Common myeloid progenitor, CD34-positive (primary cell): Measurements from ENCODE around the gene PTPRN2.

ENCODE experiments used
- CTCF ChIA-PET: fragments of 350-600 bp; sonication (Branson Sonifier 250); formaldehyde crosslinking; loops from one replicate; lab custom pipeline; 2021; ENCODE audit warnings: antibody characterized with exemption; lab: Charles Lee
- POLR2A ChIA-PET: fragments of 350-600 bp; sonication (Branson Sonifier 250); formaldehyde crosslinking; loops from one replicate; lab custom pipeline; 2021; ENCODE audit warnings: antibody characterized with exemption; lab: Charles Lee
- DNase-seq, 3 donors: peaks; one replicate each; pipeline versions ENCODE4 v3.0.0 to v3.0.0-alpha.2; 2013
- H3K27ac ChIP-seq, 2 experiments: 1 replicate in 1 of 2; 2 replicates in 1 of 2; pipeline ENCODE4 v1.7.0; 2013; ENCODE audit warnings: inconsistent platforms in 2 of 2, low read length in 2 of 2, mild to moderate bottlenecking in 2 of 2, low read depth in 1 of 2, moderate library complexity in 1 of 2; ENCODE audit not compliant: severe bottlenecking in 2 of 2, insufficient read depth in 1 of 2, poor library complexity in 1 of 2
- H3K27me3 ChIP-seq, 5 experiments: replicated peaks in 2 of 5; 1 replicate in 3 of 5; 2 replicates in 2 of 5; pipeline versions ENCODE4 v1.6.1 to v1.7.0; 2013; ENCODE audit warnings: low read length in 4 of 5, mild to moderate bottlenecking in 2 of 5, moderate library complexity in 2 of 5, inconsistent platforms in 1 of 5; ENCODE audit not compliant: insufficient read depth in 5 of 5, control insufficient read depth in 4 of 5
- H3K36me3 ChIP-seq, 4 experiments: 1 replicate in 2 of 4; 2 replicates in 2 of 4; pipeline versions ENCODE4 v1.6.1 to v1.7.0; 2013; ENCODE audit warnings: low read length in 3 of 4, control low read depth in 1 of 4, mild to moderate bottlenecking in 1 of 4; ENCODE audit not compliant: control insufficient read depth in 4 of 4, insufficient read depth in 4 of 4
- H3K4me1 ChIP-seq, 4 experiments: 1 replicate in 3 of 4; 2 replicates in 1 of 4; pipeline versions ENCODE4 v1.6.1 to v1.7.1; 2013; ENCODE audit warnings: low read length in 3 of 4, mild to moderate bottlenecking in 3 of 4, control low read depth in 1 of 4, inconsistent platforms in 1 of 4, moderate library complexity in 1 of 4; ENCODE audit not compliant: control insufficient read depth in 4 of 4, insufficient read depth in 4 of 4; ENCODE audit errors: control extremely low read depth in 1 of 4
- H3K4me3 ChIP-seq, 7 experiments: 1 replicate in 4 of 7; 2 replicates in 3 of 7; pipeline versions ENCODE4 v1.5.1 to v1.7.0; 2013; ENCODE audit warnings: mild to moderate bottlenecking in 7 of 7, low read length in 6 of 7, moderate library complexity in 6 of 7, inconsistent platforms in 2 of 7, low read depth in 2 of 7, control low read depth in 1 of 7; ENCODE audit not compliant: insufficient read depth in 4 of 7, control insufficient read depth in 1 of 7; ENCODE audit errors: extremely low read depth in 1 of 7
- H3K9me3 ChIP-seq, 5 experiments: 1 replicate in 4 of 5; 2 replicates in 1 of 5; pipeline versions ENCODE4 v1.6.1 to v1.7.1; 2013; ENCODE audit warnings: low read length in 4 of 5, mild to moderate bottlenecking in 2 of 5, inconsistent platforms in 1 of 5, low read depth in 1 of 5, moderate library complexity in 1 of 5; ENCODE audit not compliant: control insufficient read depth in 4 of 5, insufficient read depth in 2 of 5; ENCODE audit errors: control extremely low read depth in 1 of 5
- WGBS: methylation state at CpG from one replicate; pipeline ENCODE4 v1.1.5; 2013; ENCODE audit not compliant: insufficient coverage; 5-methylcytosine and 5-hydroxymethylcytosine counted together

The PTPRN2 gene

DNA sequence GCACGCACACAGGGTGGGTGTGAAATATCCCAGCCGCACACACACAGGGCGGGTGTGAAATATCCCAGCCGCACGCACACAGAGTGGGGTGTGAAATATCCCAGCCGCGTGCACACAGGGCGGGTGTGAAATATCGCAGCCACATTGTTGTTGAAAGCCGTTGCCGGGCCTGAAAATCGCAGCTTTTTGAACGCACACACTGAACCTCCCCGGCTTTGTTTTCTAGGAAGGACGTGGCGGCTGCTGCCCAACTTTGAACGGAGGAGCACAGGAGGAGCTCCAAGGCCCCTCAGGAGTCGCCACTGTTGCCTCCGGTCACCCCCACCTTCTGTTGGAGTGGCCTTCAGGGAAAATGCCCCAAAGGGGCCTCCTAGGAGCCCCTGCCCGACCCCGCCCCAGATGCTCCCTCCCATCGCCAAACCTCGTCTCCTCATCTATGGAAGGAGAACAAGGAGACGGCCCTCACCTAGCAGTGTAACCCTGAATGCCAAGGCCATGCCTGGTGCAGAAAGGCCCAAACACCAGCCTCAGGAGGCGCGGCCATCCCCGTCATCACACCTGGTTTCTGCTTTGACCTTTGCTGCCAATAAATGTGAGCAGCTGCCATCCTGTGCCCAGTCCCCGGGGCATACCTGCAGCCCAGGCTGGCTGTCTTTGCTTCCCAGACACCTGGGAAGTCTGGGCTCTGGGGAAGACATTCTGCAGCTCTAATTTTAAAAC is 318.6 kb downstream of the PTPRN2 start:
- CTCF ChIA-PET: no interaction called here
- no peak overlapping the region for H3K27ac ChIP-seq
- H3K36me3 ChIP-seq: no peaks in the 10 kb centered on the region
- H3K4me3 ChIP-seq: no peak overlapping the region
- 95% methylated on average over 23 of the region's 28 CpGs for WGBS
- no peak for DNase-seq
- peaks cover 0 to 9% (median 0%) of the 10 kb centered on the region in 5 experiments for H3K9me3 ChIP-seq
- no peaks in the 10 kb centered on the region for H3K4me1 ChIP-seq
- POLR2A ChIA-PET: no interaction called here
- no peaks in the 10 kb centered on the region for H3K27me3 ChIP-seq

DNA sequence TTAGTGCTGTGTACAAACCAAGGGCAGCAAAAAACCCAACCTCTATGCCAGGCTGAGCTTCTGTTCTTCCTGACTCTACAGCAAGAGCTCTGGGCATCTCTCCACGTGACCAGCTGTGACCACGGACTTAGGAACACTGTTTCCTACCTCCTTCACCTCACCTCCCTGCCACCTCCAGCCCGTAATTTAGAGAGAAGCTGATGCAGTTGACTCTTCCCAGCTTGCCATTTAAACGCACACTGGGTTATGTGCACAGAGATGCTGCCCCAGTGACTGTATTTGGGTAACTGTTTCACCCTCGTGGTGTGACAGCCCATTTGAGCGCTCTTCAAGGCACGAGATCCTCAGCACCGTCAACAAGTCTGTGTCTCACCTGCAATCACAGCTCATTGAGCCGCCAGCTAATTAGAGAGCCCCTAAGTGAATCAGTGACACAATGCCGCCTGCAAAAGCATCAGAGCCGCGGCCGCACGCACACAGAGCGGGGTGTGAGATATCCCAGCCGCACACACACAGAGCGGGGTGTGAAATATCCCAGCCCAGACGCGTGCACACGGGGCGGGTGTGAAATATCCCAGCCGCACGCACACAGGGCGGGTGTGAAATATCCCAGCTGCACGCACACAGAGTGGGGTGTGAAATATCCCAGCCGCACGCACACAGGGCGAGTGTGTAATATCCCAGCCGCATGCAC is 319.7 kb downstream of the PTPRN2 start:
- 93% methylated on average over 28 of the region's 29 CpGs for WGBS
- CTCF ChIA-PET: no interaction called here
- H3K4me1 ChIP-seq: no peaks in the 10 kb centered on the region
- DNase-seq: no peak
- no peak overlapping the region for H3K4me3 ChIP-seq
- H3K36me3 ChIP-seq: no peaks in the 10 kb centered on the region
- H3K9me3 ChIP-seq: peaks cover 0 to 14% (median 2%) of the 10 kb centered on the region in 5 experiments
- no peak overlapping the region for H3K27ac ChIP-seq
- POLR2A ChIA-PET: no interaction called here
- H3K27me3 ChIP-seq: no peaks in the 10 kb centered on the region

DNA sequence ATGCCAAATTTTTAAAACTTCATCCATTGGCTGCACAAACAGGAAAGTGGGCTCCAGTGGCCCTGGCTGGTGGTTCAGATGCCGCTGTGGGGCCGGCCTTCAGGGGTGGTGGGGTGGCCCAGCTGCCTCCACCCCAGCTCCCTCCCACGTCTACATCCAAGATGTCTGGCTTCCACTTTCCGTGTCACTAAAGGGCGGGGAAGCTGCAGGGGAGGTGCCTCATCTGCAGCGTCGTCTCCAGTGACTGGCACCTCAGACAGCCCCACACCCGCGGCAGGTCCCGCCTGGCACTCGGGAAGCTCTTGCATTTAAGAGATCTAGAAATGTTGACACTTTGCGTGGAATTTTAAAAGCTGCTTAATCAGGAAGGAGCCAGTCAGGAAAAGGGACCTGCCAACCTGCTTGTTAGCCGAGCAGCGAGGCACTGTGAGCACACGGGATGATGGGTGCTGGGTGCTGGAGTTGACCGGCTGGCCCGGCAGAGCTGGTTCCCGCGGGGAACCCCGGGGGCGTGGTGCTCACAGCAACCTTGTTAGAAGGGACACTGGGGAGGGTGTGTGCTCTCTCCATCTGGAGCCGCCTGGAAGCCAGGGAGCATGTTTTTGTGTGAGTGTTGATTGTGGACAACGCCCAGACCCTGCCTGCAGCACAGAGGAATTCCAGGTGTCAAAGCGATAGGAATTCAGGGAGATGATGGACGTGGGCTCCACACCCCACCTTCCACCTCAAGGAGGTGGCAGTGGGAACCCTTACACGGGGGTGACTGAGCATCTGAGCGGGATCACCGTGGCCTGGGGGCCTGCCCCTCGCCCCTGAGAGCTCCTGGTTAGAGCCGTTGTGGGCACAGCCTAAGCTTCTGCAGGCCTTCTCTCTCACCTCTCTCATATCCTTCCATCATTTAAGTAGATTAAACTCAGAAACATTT is 320.5 kb downstream of the PTPRN2 start:
- H3K27ac ChIP-seq: no peak overlapping the region
- H3K36me3 ChIP-seq: no peaks in the 10 kb centered on the region
- no peak for DNase-seq
- CTCF ChIA-PET: no interaction called here
- no peaks in the 10 kb centered on the region for H3K27me3 ChIP-seq
- POLR2A ChIA-PET: no interaction called here
- peaks cover 0 to 12% (median 6%) of the 10 kb centered on the region in 5 experiments for H3K9me3 ChIP-seq
- no peaks in the 10 kb centered on the region for H3K4me1 ChIP-seq
- WGBS: 91% methylated on average over 24 of the region's 30 CpGs
- H3K4me3 ChIP-seq: no peak overlapping the region

DNA sequence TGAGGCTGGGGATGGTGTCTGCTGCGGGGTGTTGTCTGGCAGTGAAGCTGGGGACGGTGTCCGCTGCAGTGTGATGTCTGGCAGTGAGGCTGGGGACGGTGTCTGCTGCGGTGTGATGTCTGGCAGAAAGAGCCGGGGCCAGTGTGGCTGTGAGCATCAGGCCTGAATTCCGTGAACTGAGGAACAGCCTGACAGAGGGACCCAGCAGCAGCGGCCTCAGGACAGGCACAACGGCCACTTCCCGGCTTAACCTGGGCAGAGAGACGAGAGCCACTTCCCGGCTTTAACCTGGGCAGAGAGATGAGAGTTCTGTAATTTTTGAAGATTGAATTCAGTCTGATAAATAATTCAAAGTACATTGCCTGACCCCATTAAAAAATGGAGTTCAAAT is 321.2 kb downstream of the PTPRN2 start:
- Histone ChIP-seq H3K27me3 (no peaks in the 10 kb centered on the region), H3K27ac (no peak overlapping the region), H3K9me3 (peaks cover 0 to 15% (median 6%) of the 10 kb centered on the region in 5 experiments), H3K4me1 (no peaks in the 10 kb centered on the region), H3K36me3 (no peaks in the 10 kb centered on the region), H3K4me3 (no peak overlapping the region)
- ChIA-PET POLR2A (no interaction called here), CTCF (no interaction called here)
- no peak for DNase-seq
- WGBS: 95% methylated on average over 11 of the region's 12 CpGs

DNA sequence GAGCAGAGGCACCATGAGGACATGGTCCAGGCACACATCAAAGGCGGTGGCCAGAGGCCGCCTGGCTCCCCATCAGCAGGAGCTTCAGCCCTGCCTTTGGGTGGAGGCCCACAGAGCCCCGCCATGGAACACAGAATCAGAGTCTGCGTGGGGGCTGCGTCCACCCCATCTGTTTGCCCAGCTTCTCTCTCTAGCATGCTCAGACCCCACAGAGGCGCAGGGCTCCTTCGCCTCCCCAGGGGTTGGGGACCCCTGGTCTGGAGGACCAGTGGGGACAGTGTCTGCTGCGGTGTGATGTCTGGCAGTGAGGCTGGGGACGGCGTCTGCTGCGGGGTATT is 321.9 kb downstream of the PTPRN2 start:
- DNase-seq: no peak
- POLR2A ChIA-PET: no interaction called here
- H3K27ac ChIP-seq: no peak overlapping the region
- CTCF ChIA-PET: no interaction called here
- WGBS: 94% methylated on average over 6 of the region's 11 CpGs
- peaks cover 0 to 21% (median 6%) of the 10 kb centered on the region in 5 experiments for H3K9me3 ChIP-seq
- no peaks in the 10 kb centered on the region for H3K4me1 ChIP-seq
- H3K36me3 ChIP-seq: no peaks in the 10 kb centered on the region
- no peak overlapping the region for H3K4me3 ChIP-seq
- no peaks in the 10 kb centered on the region for H3K27me3 ChIP-seq

DNA sequence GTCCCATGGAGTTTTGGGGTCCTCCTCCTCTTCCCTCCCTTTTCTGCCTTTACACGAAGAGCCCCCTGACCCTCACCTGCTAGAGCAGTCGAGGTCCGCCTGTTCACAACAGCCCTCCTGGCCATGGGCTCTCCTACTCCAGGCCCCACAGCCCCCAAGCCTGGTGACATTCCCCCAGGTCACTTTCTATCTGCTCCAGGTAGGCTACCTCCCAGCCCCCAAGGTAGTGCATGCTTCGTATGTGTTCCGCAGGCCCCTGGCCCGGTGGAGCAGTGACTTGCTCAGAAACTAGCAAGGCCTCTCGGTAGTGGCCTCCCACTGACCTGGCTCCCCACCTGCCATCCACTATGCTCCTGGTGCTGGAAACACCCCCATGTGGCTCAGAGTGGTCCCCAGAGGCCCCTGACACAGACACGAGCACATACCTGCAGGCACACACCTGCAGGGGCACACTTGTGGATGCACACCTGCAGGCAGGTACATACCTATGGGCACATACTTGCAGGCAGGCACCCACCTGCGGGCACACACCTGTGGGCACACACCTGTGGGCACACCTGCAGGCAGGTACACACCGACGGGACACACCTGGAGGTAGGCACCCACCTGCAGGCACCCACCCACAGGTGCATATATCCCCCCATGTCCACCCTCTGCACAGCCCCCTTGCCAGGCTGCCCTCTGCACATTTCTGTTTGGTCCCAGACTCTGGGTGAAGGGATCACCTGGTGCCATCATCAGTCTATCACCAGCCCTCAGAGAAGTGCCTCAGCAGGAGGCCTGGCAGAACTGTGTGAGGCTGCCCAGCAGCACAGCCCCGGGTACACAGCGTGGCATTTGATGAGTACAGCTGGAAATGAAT is 322.5 kb downstream of the PTPRN2 start:
- DNase-seq: no peak
- Histone ChIP-seq H3K27ac (no peak overlapping the region), H3K9me3 (peaks cover 0 to 26% (median 6%) of the 10 kb centered on the region in 5 experiments), H3K36me3 (no peaks in the 10 kb centered on the region), H3K27me3 (no peaks in the 10 kb centered on the region), H3K4me1 (no peaks in the 10 kb centered on the region), H3K4me3 (no peak overlapping the region)
- POLR2A ChIA-PET: no interaction called here
- CTCF ChIA-PET: no interaction called here
- 93% methylated on average over 12 of the region's 13 CpGs for WGBS
